Measurements from ENCODE around the gene FKBP6. TPM values are rescaled to one million over a fixed set of nuclear protein-coding genes. Genes with fewer than 3 reads are reported as not detected.

The FKBP6 gene
- total and polyA plus RNA-seq, 9 of the 15 experiments (the other 6 are each of a cell fraction or from before 2014, with no cell fraction given): not detected

GRCh38 chr7:73341877-73342276, 13.9 kb downstream of the FKBP6 start (continued):
- no peak for TF ChIP-seq PCBP1 (IDR thresholded peaks at IDR 0.05; ENCODE audit: low read depth, low read length, poor library complexity, severe bottlenecking)
- no peak for TF ChIP-seq TFAM (CRISPR knock-in tag; conservative IDR thresholded peaks at IDR 0.05)
- no peak for TF ChIP-seq ZNF561 (CRISPR knock-in tag; conservative IDR thresholded peaks at IDR 0.05)
- no peak for TF ChIP-seq ZC3H8 (IDR thresholded peaks at IDR 0.05)
- TF ChIP-seq MAFF (IDR thresholded peaks at IDR 0.05; ENCODE audit: low read length): no peak
- TF ChIP-seq SREBF2 (CRISPR knock-in tag; IDR thresholded peaks at IDR 0.05): no peak
- no peak for TF ChIP-seq TGIF2 (CRISPR knock-in tag; IDR thresholded peaks at IDR 0.05)
- no peak for TF ChIP-seq ZBTB9 (CRISPR knock-in tag; IDR thresholded peaks at IDR 0.05)
- no peak for TF ChIP-seq TCFL5 (CRISPR knock-in tag; conservative IDR thresholded peaks at IDR 0.05)
- no peak for TF ChIP-seq PTRF (tag; IDR thresholded peaks at IDR 0.05)
- TF ChIP-seq ZEB2 (IDR thresholded peaks at IDR 0.05): no peak
- no peak for TF ChIP-seq ZNF609 (CRISPR knock-in tag; IDR thresholded peaks at IDR 0.05; ENCODE audit: borderline replicate concordance)
- no peak for TF ChIP-seq RBM22 (IDR thresholded peaks at IDR 0.05; ENCODE audit: low read depth, low read length, poor library complexity, severe bottlenecking)
- no peak for TF ChIP-seq CREM (IDR thresholded peaks at IDR 0.05; ENCODE audit: low read depth)
- peak; percentile 63 for TF ChIP-seq CXXC5 (CRISPR knock-in tag; IDR thresholded peaks at IDR 0.05)
- no peak for TF ChIP-seq ZNF764 (CRISPR knock-in tag; IDR thresholded peaks at IDR 0.05; ENCODE audit: low read depth)
- no peak for TF ChIP-seq ETV1 (tag; conservative IDR thresholded peaks at IDR 0.05; ENCODE audit: low read depth)
- TF ChIP-seq TRIM25 (IDR thresholded peaks at IDR 0.05; ENCODE audit: borderline replicate concordance): no peak
- TF ChIP-seq NFIX (CRISPR knock-in tag; IDR thresholded peaks at IDR 0.05; ENCODE audit: low read depth): no peak
- no peak for TF ChIP-seq EGR1 (conservative IDR thresholded peaks at IDR 0.05)
- TF ChIP-seq POU5F1 (IDR thresholded peaks at IDR 0.05; ENCODE audit: borderline replicate concordance, low read depth, low read length, partially characterized antibody): no peak
- TF ChIP-seq STAG1 (CRISPR knock-in tag; IDR thresholded peaks at IDR 0.05; ENCODE audit: borderline replicate concordance): no peak
